ENCODE data around the gene CR1. TPM values are rescaled to one million over a fixed set of nuclear protein-coding genes. Genes with fewer than 3 reads are reported as not detected.

CR1 gene
- total RNA-seq, result 10 to 100 TPM in 1 of 4 donors, 1 to 10 TPM in 3; 6.7 to 27.6 (median 8.8) TPM

GRCh38 chr1:207495801-207496792 lies at the start of gene CR1:
TSS of gene CR1 (plus strand) at chr1:207496157. CDS start at chr1:207496268, 111 bp downstream.
- Histone ChIP-seq H3K36me3 (no peaks in the 10 kb centered on the region), H3K27me3 (peaks cover 0 to 5% of the 10 kb centered on the region in 2 donors), H3K4me3 (peak within 1 kb of the TSS; percentile 22 to 61 (median 50)), H3K27ac (peak within 1 kb of the TSS in 3 of 4 donors; percentile 49 to 80 (median 60)), H3K4me1 (peaks cover 0 to 16% (median 0%) of the 10 kb centered on the region in 4 donors), H3K9me3 (no peaks in the 10 kb centered on the region)
- WGBS, 2 donors, result 3 to 6% methylated on average over 36 to 37 of the region's 68 CpGs
- peak in 1 of 2 donors; percentile 21 for DNase-seq (ENCODE audit: low spot score in 2 of 2)
- TF ChIP-seq, protein P1, sequence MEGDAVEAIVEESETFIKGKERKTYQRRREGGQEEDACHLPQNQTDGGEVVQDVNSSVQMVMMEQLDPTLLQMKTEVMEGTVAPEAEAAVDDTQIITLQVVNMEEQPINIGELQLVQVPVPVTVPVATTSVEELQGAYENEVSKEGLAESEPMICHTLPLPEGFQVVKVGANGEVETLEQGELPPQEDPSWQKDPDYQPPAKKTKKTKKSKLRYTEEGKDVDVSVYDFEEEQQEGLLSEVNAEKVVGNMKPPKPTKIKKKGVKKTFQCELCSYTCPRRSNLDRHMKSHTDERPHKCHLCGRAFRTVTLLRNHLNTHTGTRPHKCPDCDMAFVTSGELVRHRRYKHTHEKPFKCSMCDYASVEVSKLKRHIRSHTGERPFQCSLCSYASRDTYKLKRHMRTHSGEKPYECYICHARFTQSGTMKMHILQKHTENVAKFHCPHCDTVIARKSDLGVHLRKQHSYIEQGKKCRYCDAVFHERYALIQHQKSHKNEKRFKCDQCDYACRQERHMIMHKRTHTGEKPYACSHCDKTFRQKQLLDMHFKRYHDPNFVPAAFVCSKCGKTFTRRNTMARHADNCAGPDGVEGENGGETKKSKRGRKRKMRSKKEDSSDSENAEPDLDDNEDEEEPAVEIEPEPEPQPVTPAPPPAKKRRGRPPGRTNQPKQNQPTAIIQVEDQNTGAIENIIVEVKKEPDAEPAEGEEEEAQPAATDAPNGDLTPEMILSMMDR (IDR thresholded peaks at IDR 0.05), result no peak
- TF ChIP-seq EP300 (IDR thresholded peaks at IDR 0.05) (peak in 1 of 2 donors; percentile 19), POLR2A (IDR thresholded peaks at IDR 0.05) (no peak)

- TF ChIP-seq, protein P1 (IDR thresholded peaks at IDR 0.05), result no peak
- TF ChIP-seq POLR2A (IDR thresholded peaks at IDR 0.05) (no peak), EP300 (IDR thresholded peaks at IDR 0.05) (no peak)
- no peaks in the 10 kb centered on the region for H3K9me3 ChIP-seq
- H3K4me3 ChIP-seq, result peak overlapping the region in 1 of 4 donors; percentile 56
- peaks cover 0 to 38% of the 10 kb centered on the region in 2 donors for H3K27me3 ChIP-seq
- no peak for DNase-seq (ENCODE audit: low spot score in 2 of 2)
- 29 to 31% methylated on average over 1 of the region's 1 CpG for WGBS, 2 donors
- H3K27ac ChIP-seq, result peak overlapping the region in 1 of 4 donors; percentile 51
- H3K4me1 ChIP-seq, result peaks cover 0 to 17% (median 11%) of the 10 kb centered on the region in 4 donors
- no peaks in the 10 kb centered on the region for H3K36me3 ChIP-seq
Observed at GRCh38 chr1:207453710-207454045, 42.3 kb upstream of the CR1 start.

DNA sequence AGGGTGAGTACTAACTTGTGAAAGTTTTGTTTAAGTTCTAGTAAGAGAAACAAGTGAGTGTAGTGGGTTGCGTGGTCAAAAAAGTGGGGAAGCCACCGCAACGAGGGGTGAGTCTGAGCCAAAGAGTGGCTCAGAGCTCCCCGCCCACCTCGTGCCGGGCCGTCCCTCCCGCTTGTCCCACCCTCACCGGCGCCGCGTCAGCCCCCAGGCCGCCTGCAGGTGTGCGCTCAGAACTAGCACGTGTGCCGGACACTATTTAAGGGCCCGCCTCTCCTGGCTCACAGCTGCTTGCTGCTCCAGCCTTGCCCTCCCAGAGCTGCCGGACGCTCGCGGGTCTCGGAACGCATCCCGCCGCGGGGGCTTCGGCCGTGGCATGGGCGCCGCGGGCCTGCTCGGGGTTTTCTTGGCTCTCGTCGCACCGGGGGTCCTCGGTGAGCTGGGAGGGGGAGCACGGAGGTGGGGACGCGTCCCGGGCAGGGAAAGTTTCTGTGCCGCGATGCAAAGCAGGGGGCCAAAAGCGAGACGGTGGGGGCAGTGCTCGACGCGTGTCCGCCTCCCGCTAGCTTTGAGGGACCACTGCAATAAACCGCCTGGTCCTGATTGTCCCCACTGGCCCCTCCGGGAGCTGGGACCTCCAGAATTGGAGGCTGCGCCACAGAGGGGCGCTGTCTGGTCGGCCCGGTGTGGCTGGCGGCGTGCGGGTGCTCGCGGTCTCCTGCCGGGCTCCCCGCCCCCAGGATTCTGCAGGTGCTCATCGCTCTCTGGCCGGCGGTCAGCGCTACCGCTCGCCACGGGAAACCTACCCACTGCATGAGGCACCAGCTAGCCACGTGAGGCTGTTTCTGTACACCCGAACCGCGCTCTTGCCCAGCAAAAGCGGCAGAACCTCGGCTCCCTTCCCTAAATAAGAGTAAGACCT lies 41.7 kb upstream of the CR1 start, which contains the start of gene CR2:
Gene CR2, plus strand, starts transcription at position 283 of the 919 bp plus-strand sequence. Its CDS starts 91 bp downstream, at position 374.
- DNase-seq (ENCODE audit: low spot score in 2 of 2), result peak in 1 of 2 donors; percentile 5
- peaks cover 0 to 38% of the 10 kb centered on the region in 2 donors for H3K27me3 ChIP-seq

DNA sequence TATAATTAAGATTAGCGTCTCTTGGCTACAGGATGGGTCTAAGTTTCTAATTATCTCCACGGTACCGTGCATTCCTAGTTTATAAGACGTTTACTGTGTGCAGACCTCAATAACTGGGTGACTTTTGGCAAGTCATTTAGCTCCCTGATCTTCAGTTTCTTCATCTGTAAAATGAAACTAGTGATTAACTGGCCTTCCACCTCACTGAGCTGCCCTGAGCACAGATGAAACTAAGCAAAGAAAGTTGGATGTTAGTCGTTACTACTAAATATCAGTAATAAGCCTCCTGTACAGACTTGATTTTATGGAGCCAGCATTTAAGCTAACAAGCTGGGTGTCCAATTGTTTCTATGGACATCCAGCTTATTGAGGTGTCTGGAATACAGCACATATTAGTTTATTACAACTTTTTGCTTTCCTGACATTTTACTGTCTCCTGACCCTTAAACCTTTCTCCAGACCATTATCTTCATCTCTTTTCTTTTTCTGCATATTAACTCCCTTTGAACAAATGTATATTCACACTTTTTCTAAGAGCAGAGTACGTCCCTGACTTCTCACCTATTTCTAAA lies 40.7 kb upstream of the CR1 start:
- peaks cover 0 to 38% of the 10 kb centered on the region in 2 donors for H3K27me3 ChIP-seq
- H3K4me3 ChIP-seq, result peak overlapping the region in 1 of 4 donors; percentile 53
- TF ChIP-seq POLR2A (IDR thresholded peaks at IDR 0.05) (no peak), EP300 (IDR thresholded peaks at IDR 0.05) (no peak)
- TF ChIP-seq, protein P1 (IDR thresholded peaks at IDR 0.05), result no peak
- H3K27ac ChIP-seq, result no peak overlapping the region
- H3K9me3 ChIP-seq, result no peaks in the 10 kb centered on the region
- peaks cover 0 to 17% (median 11%) of the 10 kb centered on the region in 4 donors for H3K4me1 ChIP-seq
- WGBS, 2 donors, result 53 to 55% methylated on average over 6 of the region's 6 CpGs
- H3K36me3 ChIP-seq, result no peaks in the 10 kb centered on the region
- no peak for DNase-seq (ENCODE audit: low spot score in 2 of 2)

More for the DNA sequence above, 41.7 kb upstream of the CR1 start, which contains the start of gene CR2:
- WGBS, 2 donors, result 2 to 3% methylated on average over 34 to 54 of the region's 75 CpGs
- Histone ChIP-seq H3K4me1 (peaks cover 0 to 17% (median 11%) of the 10 kb centered on the region in 4 donors), H3K4me3 (peak within 1 kb of the TSS; percentile 7 to 56 (median 44)), H3K27ac (peak within 1 kb of the TSS in 1 of 4 donors; percentile 51), H3K9me3 (no peaks in the 10 kb centered on the region), H3K36me3 (no peaks in the 10 kb centered on the region)
- TF ChIP-seq POLR2A (IDR thresholded peaks at IDR 0.05) (no peak), EP300 (IDR thresholded peaks at IDR 0.05) (no peak)
- TF ChIP-seq, protein P1 (IDR thresholded peaks at IDR 0.05), result peak in 2 of 5 experiments; percentile 6 to 22
